SK-N-SH treated with all-trans-retinoic acid at 6 μM for 48 hours (cell line): ENCODE measurements around the gene EXOC3L2.
"Not testable (repeated sequence)": the region's sequence is repeated elsewhere in the genome, so short reads cannot be mapped to it uniquely, and the experiment has no call there.

Experiments
- ATAC-seq: fragments of 200-7000 bp; cut with Tn5 transposase; 3 replicates; pipeline ENCODE4 v1.9.1; 2020; ENCODE audit warnings: mild to moderate bottlenecking, moderate library complexity
- ARNTL ChIP-seq: fragments of 450-650 bp; formaldehyde crosslinking; IDR thresholded peaks from 2 replicates; pipeline ENCODE4 v1.5.0; 2020; ENCODE audit warnings: low read depth, mild to moderate bottlenecking, moderate library complexity, borderline replicate concordance
- BACH2 ChIP-seq: fragments of 250-450 bp; sonication (Bioruptor Pico); IDR thresholded peaks from 2 replicates; pipeline ENCODE4 v1.9.0; 2021; ENCODE audit warnings: mild to moderate bottlenecking, borderline replicate concordance
- CREB5 ChIP-seq: fragments of 250-450 bp; sonication (Bioruptor Pico); IDR thresholded peaks from 2 replicates; pipeline ENCODE4 v1.5.1; 2020; ENCODE audit warnings: low read depth, mild to moderate bottlenecking, moderate library complexity
- CSDC2 ChIP-seq: fragments of 250-450 bp; sonication (Bioruptor Pico); IDR thresholded peaks from 2 replicates; pipeline ENCODE4 v1.5.0; 2020; ENCODE audit warnings: mild to moderate bottlenecking, moderate library complexity
- CSRNP3 ChIP-seq: fragments of 250-450 bp; sonication (Bioruptor Pico); IDR thresholded peaks from 2 replicates; pipeline ENCODE4 v1.5.1; 2021; ENCODE audit warnings: mild to moderate bottlenecking, moderate library complexity
- ESRRG ChIP-seq: fragments of 250-450 bp; sonication (Bioruptor Pico); IDR thresholded peaks from 2 replicates; pipeline ENCODE4 v1.6.1; 2021; ENCODE audit warnings: mild to moderate bottlenecking
- GLIS3 ChIP-seq: fragments of 250-450 bp; sonication (Bioruptor Pico); IDR thresholded peaks from 2 replicates; pipeline ENCODE4 v1.5.0; 2020; ENCODE audit warnings: mild to moderate bottlenecking, moderate library complexity
- ISL1 ChIP-seq: fragments of 250-450 bp; sonication (Bioruptor Pico); IDR thresholded peaks from 2 replicates; pipeline ENCODE4 v2.1.2; 2022; ENCODE audit warnings: mild to moderate bottlenecking, moderate library complexity
- OSR1 ChIP-seq: fragments of 250-450 bp; sonication (Bioruptor Pico); IDR thresholded peaks from 2 replicates; pipeline ENCODE4 v1.8.0; 2022; ENCODE audit warnings: moderate library complexity, mild to moderate bottlenecking, inconsistent platforms
- PATZ1 ChIP-seq: fragments of 250-450 bp; sonication (Bioruptor Pico); IDR thresholded peaks from 2 replicates; pipeline ENCODE4 v1.8.0; 2020; ENCODE audit warnings: mild to moderate bottlenecking, moderate library complexity, borderline replicate concordance
- POU6F1 ChIP-seq: fragments of 250-450 bp; sonication (Bioruptor Pico); IDR thresholded peaks from 2 replicates; pipeline ENCODE4 v1.8.0; 2021; ENCODE audit warnings: low read depth, mild to moderate bottlenecking, moderate library complexity, borderline replicate concordance
- PPARA ChIP-seq: fragments of 250-450 bp; sonication (Bioruptor Pico); IDR thresholded peaks from 2 replicates; pipeline ENCODE4 v1.5.0; 2020; ENCODE audit warnings: mild to moderate bottlenecking, borderline replicate concordance
- SNAI2 ChIP-seq: fragments of 250-450 bp; sonication (Bioruptor Pico); IDR thresholded peaks from 2 replicates; pipeline ENCODE4 v1.5.0; 2020; ENCODE audit warnings: mild to moderate bottlenecking, moderate library complexity
- TCF4 ChIP-seq: fragments of 250-450 bp; sonication (Bioruptor Pico); IDR thresholded peaks from 2 replicates; pipeline ENCODE4 v1.8.0; 2021; ENCODE audit warnings: mild to moderate bottlenecking, moderate library complexity, borderline replicate concordance
- TOX ChIP-seq: fragments of 250-450 bp; sonication (Bioruptor Pico); IDR thresholded peaks from 2 replicates; pipeline ENCODE4 v1.8.0; 2021; ENCODE audit warnings: mild to moderate bottlenecking, moderate library complexity, borderline replicate concordance
- TSHZ2 ChIP-seq: fragments of 250-450 bp; sonication (Bioruptor Pico); IDR thresholded peaks from 2 replicates; pipeline ENCODE4 v1.5.0; 2020; ENCODE audit warnings: mild to moderate bottlenecking, moderate library complexity
- ZC3H10 ChIP-seq: fragments of 250-450 bp; sonication (Bioruptor Pico); IDR thresholded peaks from 2 replicates; pipeline ENCODE4 v1.5.1; 2021; ENCODE audit warnings: mild to moderate bottlenecking, moderate library complexity
- ZFP3 ChIP-seq: fragments of 250-450 bp; sonication (Bioruptor Pico); IDR thresholded peaks from 2 replicates; pipeline ENCODE4 v1.5.0; 2020; ENCODE audit warnings: mild to moderate bottlenecking, moderate library complexity
- ZFP30 ChIP-seq: fragments of 450-650 bp; formaldehyde crosslinking; IDR thresholded peaks from 2 replicates; pipeline ENCODE4 v1.5.0; 2022; ENCODE audit warnings: mild to moderate bottlenecking, moderate library complexity
- ZNF565 ChIP-seq: fragments of 450-650 bp; formaldehyde crosslinking; conservative IDR thresholded peaks from 2 replicates; pipeline ENCODE4 v1.5.0; 2020; ENCODE audit warnings: low read depth, mild to moderate bottlenecking, moderate library complexity
- ZNF70 ChIP-seq: fragments of 450-650 bp; formaldehyde crosslinking; IDR thresholded peaks from 2 replicates; pipeline ENCODE4 v1.5.0; 2020; ENCODE audit warnings: mild to moderate bottlenecking, moderate library complexity
- ZNF8 ChIP-seq: fragments of 450-650 bp; formaldehyde crosslinking; IDR thresholded peaks from 2 replicates; pipeline ENCODE4 v1.5.0; 2020; ENCODE audit warnings: mild to moderate bottlenecking, moderate library complexity

The EXOC3L2 gene

DNA sequence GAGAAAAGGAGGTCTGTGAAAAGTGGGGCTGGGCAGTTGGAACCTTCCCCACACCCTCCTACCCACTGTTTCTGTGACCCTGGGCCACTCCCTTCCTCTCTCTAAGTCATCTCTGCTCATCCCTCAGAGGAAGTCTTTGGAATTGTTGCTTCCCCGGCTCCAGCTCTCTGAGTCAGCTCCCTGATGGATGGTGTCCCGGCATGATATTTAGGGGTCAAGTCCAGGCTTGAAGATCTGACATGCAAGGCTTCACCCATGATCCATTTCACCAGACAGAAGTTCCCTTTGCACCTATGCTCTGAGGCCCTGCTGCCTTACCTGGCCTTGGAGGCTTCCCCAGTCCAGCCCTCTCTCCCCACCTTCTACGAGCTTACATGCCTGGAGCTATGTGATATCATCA, 13.3 kb downstream of the EXOC3L2 start:
- no peak for TF ChIP-seq CSRNP3
- no peak for TF ChIP-seq ESRRG (CRISPR knock-in tag)
- TF ChIP-seq ZFP3 (CRISPR knock-in tag): no peak
- TF ChIP-seq SNAI2 (CRISPR knock-in tag): no peak
- no peak for TF ChIP-seq TOX (CRISPR knock-in tag)
- no peak for TF ChIP-seq PPARA (CRISPR knock-in tag)
- no peak for TF ChIP-seq TSHZ2
- TF ChIP-seq ZC3H10: no peak
- no peak for TF ChIP-seq TCF4 (CRISPR knock-in tag)
- TF ChIP-seq CSDC2: no peak
- TF ChIP-seq BACH2: no peak
- TF ChIP-seq CREB5: no peak
- no peak for TF ChIP-seq ZFP30 (CRISPR knock-in tag)
- TF ChIP-seq ZNF8: no peak
- no peak for ATAC-seq

GRCh38 chr19:45229056-45229455, 16.2 kb downstream of the EXOC3L2 start:
- not testable (repeated sequence) for ATAC-seq

GRCh38 chr19:45224645-45225044, 20.6 kb downstream of the EXOC3L2 start:
- TF ChIP-seq ZNF565 (no peak), ARNTL (CRISPR knock-in tag) (no peak), PATZ1 (CRISPR knock-in tag) (no peak), ZNF70 (no peak), ZNF8 (no peak), SNAI2 (CRISPR knock-in tag) (no peak), TOX (CRISPR knock-in tag) (no peak), ZFP3 (CRISPR knock-in tag) (no peak), ZC3H10 (no peak), POU6F1 (CRISPR knock-in tag) (no peak), OSR1 (CRISPR knock-in tag) (no peak)
- ATAC-seq: no peak

DNA sequence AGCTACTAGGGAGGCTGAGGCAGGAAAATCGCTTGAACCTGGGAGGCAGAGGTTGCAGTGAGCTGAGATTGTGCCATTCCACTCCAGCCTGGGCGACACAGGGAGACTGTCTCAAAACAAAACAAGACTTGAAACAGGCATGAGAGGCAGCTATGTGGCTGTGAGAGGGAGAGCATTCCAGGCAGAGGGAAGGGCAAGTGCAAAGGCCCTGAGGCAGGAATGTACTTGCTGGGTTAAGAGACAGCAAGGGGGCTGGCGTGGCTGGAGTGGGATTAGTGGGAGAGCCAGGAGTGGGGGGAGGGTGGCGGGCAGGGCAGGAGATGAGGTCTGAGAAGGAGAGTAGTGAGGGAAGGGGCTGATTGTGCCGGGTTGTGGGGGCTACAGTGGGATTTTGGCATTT, 21.3 kb downstream of the EXOC3L2 start:
- no peak for ATAC-seq
- TF ChIP-seq CREB5 (no peak), ZNF8 (no peak), ARNTL (CRISPR knock-in tag) (no peak), SNAI2 (CRISPR knock-in tag) (no peak), BACH2 (no peak), GLIS3 (CRISPR knock-in tag) (no peak), OSR1 (CRISPR knock-in tag) (no peak), TOX (CRISPR knock-in tag) (no peak), ZFP30 (CRISPR knock-in tag) (no peak), PPARA (CRISPR knock-in tag) (no peak), ISL1 (CRISPR knock-in tag) (no peak), PATZ1 (CRISPR knock-in tag) (no peak)
